B cell (primary cell): Measurements from ENCODE around the gene TMEM131L. TPM values are rescaled to one million over a fixed set of nuclear protein-coding genes. Genes with fewer than 3 reads are reported as not detected.
A peak's percentile ranks its signal among the peaks of the same experiment; 100 is the strongest.

ENCODE experiments used
- ATAC-seq: fragments of 200-7000 bp; cut with Tn5 transposase; one replicate; pipeline ENCODE4 v1.10.0; 2021; ENCODE audit warnings: low read depth, mild to moderate bottlenecking, moderate number of reproducible peaks, moderate library complexity
- CTCF ChIA-PET: fragments of 350-600 bp; sonication (Branson Sonifier 250); formaldehyde crosslinking; loops from one replicate; lab custom pipeline; 2021; ENCODE audit warnings: antibody characterized with exemption, inconsistent platforms; lab: Charles Lee
- POLR2A ChIA-PET: fragments of 350-600 bp; sonication (Branson Sonifier 250); formaldehyde crosslinking; loops from one replicate; lab custom pipeline; 2021; ENCODE audit warnings: antibody characterized with exemption; lab: Charles Lee
- DNase-seq: peaks from one replicate; pipeline ENCODE4 v3.0.0; 2013
- H2AFZ ChIP-seq: 2 replicates; pipeline ENCODE4 v1.6.1; 2012; ENCODE audit warnings: mild to moderate bottlenecking, low read depth, low read length; ENCODE audit not compliant: insufficient read depth, poor library complexity, severe bottlenecking
- H3K27ac ChIP-seq, 2 donors: 1 replicate in 1 of 2; 2 replicates in 1 of 2; pipeline ENCODE4 v1.5.1; 2012 to 2013; ENCODE audit warnings: low read length in 2 of 2, mild to moderate bottlenecking in 2 of 2, moderate library complexity in 1 of 2
- H3K27me3 ChIP-seq, 4 experiments: fragments of 200-600 bp in 1 of 4; sonication (generic) in 1 of 4; replicated peaks in 1 of 4; 1 replicate in 2 of 4; 2 replicates in 2 of 4; pipeline versions ENCODE4 v1.6.1 to v1.7.0; 2013 to 2016; ENCODE audit warnings: low read length in 3 of 4, mild to moderate bottlenecking in 2 of 4, mixed read lengths in 1 of 4, moderate library complexity in 1 of 4; ENCODE audit not compliant: insufficient read depth in 4 of 4, control insufficient read depth in 3 of 4; ENCODE audit errors: control extremely low read depth in 1 of 4
- H3K36me3 ChIP-seq, 2 experiments: replicated peaks in 1 of 2; 1 replicate in 1 of 2; 2 replicates in 1 of 2; pipeline versions ENCODE4 v1.6.1 to v1.7.1; 2013; ENCODE audit warnings: low read length in 1 of 2; ENCODE audit not compliant: insufficient read depth in 2 of 2, control insufficient read depth in 1 of 2; ENCODE audit errors: control extremely low read depth in 1 of 2, extremely low read depth in 1 of 2
- H3K4me1 ChIP-seq, 2 donors: fragments of 200-600 bp in 1 of 2; sonication (generic) in 1 of 2; 1 replicate in 1 of 2; 2 replicates in 1 of 2; pipeline versions ENCODE4 v1.5.1 to v1.6.1; 2013 to 2017; ENCODE audit warnings: low read length in 2 of 2; ENCODE audit not compliant: control insufficient read depth in 2 of 2, insufficient read depth in 2 of 2
- H3K4me2 ChIP-seq: replicated peaks from 2 replicates; pipeline ENCODE3; 2012; ENCODE audit warnings: mild to moderate bottlenecking, low read depth, low read length; ENCODE audit not compliant: poor library complexity, severe bottlenecking
- H3K4me3 ChIP-seq, 5 experiments: fragments of 200-600 bp in 1 of 5; sonication (generic) in 1 of 5; 1 replicate in 3 of 5; 2 replicates in 2 of 5; pipeline versions ENCODE4 v1.5.1 to v1.7.0; 2011 to 2016; ENCODE audit warnings: low read length in 4 of 5, mild to moderate bottlenecking in 4 of 5, low read depth in 2 of 5, control low read depth in 1 of 5, moderate library complexity in 1 of 5; ENCODE audit not compliant: insufficient read depth in 1 of 5; ENCODE audit errors: control extremely low read depth in 1 of 5, extremely low read depth in 1 of 5
- H3K79me2 ChIP-seq: fragments of 200-600 bp; sonication (generic); one replicate; pipeline ENCODE4 v1.6.0; 2016; ENCODE audit warnings: low read length; ENCODE audit not compliant: control insufficient read depth, insufficient read depth
- H3K9ac ChIP-seq: fragments of 200-600 bp; sonication (generic); 2 replicates; pipeline ENCODE4 v1.6.1; 2017; ENCODE audit warnings: mild to moderate bottlenecking, low read length, moderate library complexity
- H3K9me3 ChIP-seq, 3 donors: one replicate each; pipeline versions ENCODE4 v1.6.1 to v1.7.1; 2013; ENCODE audit warnings: low read length in 2 of 3; ENCODE audit not compliant: control insufficient read depth in 2 of 3, insufficient read depth in 1 of 3; ENCODE audit errors: control extremely low read depth in 1 of 3
- H4K20me1 ChIP-seq: 2 replicates; pipeline ENCODE4 v1.6.0; 2012; ENCODE audit warnings: mild to moderate bottlenecking, low read length; ENCODE audit not compliant: insufficient read depth, control insufficient read depth, poor library complexity, severe bottlenecking
- H3K27ac Mint-ChIP-seq: one replicate; pipeline ENCODE4 v1.8.0; 2021; ENCODE audit warnings: mixed read lengths
- H3K27me3 Mint-ChIP-seq: one replicate; pipeline ENCODE4 v1.8.0; 2021; ENCODE audit warnings: mixed read lengths
- H3K4me1 Mint-ChIP-seq: one replicate; pipeline ENCODE4 v1.8.0; 2021; ENCODE audit warnings: mixed read lengths
- H3K4me3 Mint-ChIP-seq: one replicate; pipeline ENCODE4 v1.8.0; 2021; ENCODE audit warnings: mixed read lengths
- H3K9me3 Mint-ChIP-seq: one replicate; pipeline ENCODE4 v1.8.0; 2022; ENCODE audit warnings: mixed read lengths; ENCODE audit not compliant: insufficient read depth
- EZH2 ChIP-seq: IDR thresholded peaks from 2 replicates; pipeline ENCODE4 v1.6.1; 2012; ENCODE audit warnings: borderline replicate concordance, low read depth, mild to moderate bottlenecking, moderate library complexity, low read length; ENCODE audit not compliant: insufficient read depth, poor library complexity, severe bottlenecking
- WGBS: methylation state at CpG from one replicate; pipeline ENCODE4 v1.1.5; 2013; ENCODE audit warnings: missing lambda C conversion rate; ENCODE audit not compliant: insufficient coverage; 5-methylcytosine and 5-hydroxymethylcytosine counted together
- intact Hi-C: fragments of 100-400 bp; cut with micrococcal nuclease; formaldehyde crosslinking; loops from one replicate; pipeline ENCODE4 v1.10.0; 2022
- polyA plus RNA-seq: library from polyadenylated mRNA; depleted of rRNA; stranded (reverse); fragments of >200 nt; gene quantifications from 2 replicates; pipeline ENCODE4 v1.2.3, GENCODE V29; 2012
- total RNA-seq, 2 donors: library from RNA; stranded (reverse); fragments of 120-200 nt in 1 of 2; gene quantifications; 1 replicate in 1 of 2; 2 replicates in 1 of 2; pipeline versions ENCODE4 v1.2.3 to v1.2.4, GENCODE V29; 2013 to 2022
- TF ChIP-seq, protein P1 (sequence below): fragments of 200-600 bp; IDR thresholded peaks from one replicate; pipeline ENCODE4 v1.8.0; 2022; ENCODE audit warnings: antibody characterized with exemption, mild to moderate bottlenecking

The TMEM131L gene
- total and polyA plus RNA-seq, 2 donors (not counting 1 experiment from before 2014, with no cell fraction given): 56.4 to 120 TPM

DNA sequence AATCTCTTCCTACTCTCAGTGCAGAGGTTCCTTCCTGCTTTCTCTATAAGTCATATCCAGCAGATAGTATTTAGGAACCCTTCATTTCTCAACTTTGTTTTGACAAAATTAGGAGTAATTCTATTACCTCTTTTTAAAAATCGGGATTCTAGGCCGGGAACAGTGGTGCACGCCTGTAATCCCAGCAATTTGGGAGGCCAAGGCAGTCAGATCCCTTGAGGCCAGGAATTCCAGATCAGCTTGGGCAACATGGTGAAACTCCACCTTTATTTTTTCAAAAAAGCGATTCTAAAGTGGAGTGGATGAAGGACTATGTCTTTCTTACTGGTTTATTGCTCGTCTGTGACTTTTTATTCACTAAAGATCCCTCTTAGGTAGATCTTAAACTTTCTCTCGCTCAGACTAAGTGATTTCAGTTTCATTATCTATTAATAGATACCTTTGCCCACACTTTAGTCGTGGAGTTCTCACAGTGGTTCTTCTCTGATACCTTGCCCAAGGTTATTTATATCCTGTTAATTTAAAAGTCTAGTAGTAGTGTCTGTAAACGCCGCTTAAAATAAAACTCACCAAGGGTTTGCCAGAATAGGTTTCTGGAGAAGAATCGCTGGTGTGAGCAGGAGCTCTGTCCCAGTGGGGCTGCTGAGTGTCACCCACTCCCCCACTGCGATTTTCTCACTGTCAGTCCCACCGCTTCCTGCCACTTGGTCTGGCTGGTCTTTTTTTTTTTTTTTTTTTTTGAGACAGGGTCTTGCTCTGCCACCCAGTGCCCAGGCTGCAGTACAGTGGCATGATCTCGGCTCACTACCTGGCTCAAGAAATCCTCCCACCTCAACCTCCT is 27.0 kb upstream of the TMEM131L start:
- no peaks in the 10 kb centered on the region for H3K27me3 ChIP-seq
- H4K20me1 ChIP-seq: no peaks in the 10 kb centered on the region
- TF ChIP-seq, protein P1, sequence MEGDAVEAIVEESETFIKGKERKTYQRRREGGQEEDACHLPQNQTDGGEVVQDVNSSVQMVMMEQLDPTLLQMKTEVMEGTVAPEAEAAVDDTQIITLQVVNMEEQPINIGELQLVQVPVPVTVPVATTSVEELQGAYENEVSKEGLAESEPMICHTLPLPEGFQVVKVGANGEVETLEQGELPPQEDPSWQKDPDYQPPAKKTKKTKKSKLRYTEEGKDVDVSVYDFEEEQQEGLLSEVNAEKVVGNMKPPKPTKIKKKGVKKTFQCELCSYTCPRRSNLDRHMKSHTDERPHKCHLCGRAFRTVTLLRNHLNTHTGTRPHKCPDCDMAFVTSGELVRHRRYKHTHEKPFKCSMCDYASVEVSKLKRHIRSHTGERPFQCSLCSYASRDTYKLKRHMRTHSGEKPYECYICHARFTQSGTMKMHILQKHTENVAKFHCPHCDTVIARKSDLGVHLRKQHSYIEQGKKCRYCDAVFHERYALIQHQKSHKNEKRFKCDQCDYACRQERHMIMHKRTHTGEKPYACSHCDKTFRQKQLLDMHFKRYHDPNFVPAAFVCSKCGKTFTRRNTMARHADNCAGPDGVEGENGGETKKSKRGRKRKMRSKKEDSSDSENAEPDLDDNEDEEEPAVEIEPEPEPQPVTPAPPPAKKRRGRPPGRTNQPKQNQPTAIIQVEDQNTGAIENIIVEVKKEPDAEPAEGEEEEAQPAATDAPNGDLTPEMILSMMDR: no peak
- no peak for TF ChIP-seq EZH2
- peak overlapping the region; percentile 44 to 81 (median 59) for H3K4me3 ChIP-seq
- H3K9me3 Mint-ChIP-seq: no peaks in the 10 kb centered on the region
- POLR2A ChIA-PET: interaction anchor here (0.5 to 2.4 kb wide), 5 partner anchors 11 to 88 kb away, joined by 3 to 9 read pairs (median 7); no protein-coding TSS in a partner anchor
- ATAC-seq (peak; percentile 68), DNase-seq (peak; percentile 79)
- H3K79me2 ChIP-seq: peaks cover 32% of the 10 kb centered on the region
- H3K27me3 Mint-ChIP-seq: no peaks in the 10 kb centered on the region
- peaks cover 0 to 6% (median 0%) of the 10 kb centered on the region in 3 donors for H3K9me3 ChIP-seq
- 80% methylated on average over 1 of the region's 13 CpGs for WGBS
- CTCF ChIA-PET: interaction anchor here (0.6 to 3.2 kb wide), 6 partner anchors 9 to 239 kb away, joined by 3 to 15 read pairs (median 6); partner anchors contain the start of gene TMEM131L
- peak overlapping the region; percentile 83 for H3K4me2 ChIP-seq
- peak overlapping the region; percentile 75 for H3K4me3 Mint-ChIP-seq
- H3K4me1 Mint-ChIP-seq: peaks cover 59% of the 10 kb centered on the region
- no peaks in the 10 kb centered on the region for H3K36me3 ChIP-seq
- peak overlapping the region; percentile 93 to 97 for H3K27ac ChIP-seq
- H3K4me1 ChIP-seq: peaks cover 50 to 60% of the 10 kb centered on the region in 2 donors
- peak overlapping the region; percentile 77 for H3K9ac ChIP-seq
- intact Hi-C loops: loop anchor here (1.0 kb wide), 2 partner anchors 28 to 94 kb away; no protein-coding TSS in a partner anchor
- H2AFZ ChIP-seq: peak overlapping the region; percentile 66
- H3K27ac Mint-ChIP-seq: peak overlapping the region; percentile 74
